CD8-positive, alpha-beta memory T cell (primary cell): Measurements from ENCODE around the gene SSNA1. TPM values are rescaled to one million over a fixed set of nuclear protein-coding genes. Genes with fewer than 3 reads are reported as not detected.

Experiments
- CTCF ChIA-PET: fragments of 350-600 bp; sonication (Branson Sonifier 250); formaldehyde crosslinking; loops from one replicate; lab custom pipeline; 2021; ENCODE audit warnings: antibody characterized with exemption; lab: Charles Lee
- POLR2A ChIA-PET: fragments of 350-600 bp; sonication (Branson Sonifier 250); formaldehyde crosslinking; loops from one replicate; lab custom pipeline; 2021; ENCODE audit warnings: antibody characterized with exemption; lab: Charles Lee
- DNase-seq, 5 donors: peaks; one replicate each; pipeline versions ENCODE4 v3.0.0 to v3.0.0-alpha.2; 2020 to 2022; ENCODE audit warnings: mixed read lengths in 1 of 5
- H3K27ac ChIP-seq: one replicate; pipeline ENCODE4 v1.7.0; 2013; ENCODE audit warnings: low read depth, mild to moderate bottlenecking, low read length, moderate library complexity
- H3K27me3 ChIP-seq: 2 replicates; pipeline ENCODE4 v1.7.0; 2013; ENCODE audit warnings: low read length, mild to moderate bottlenecking; ENCODE audit not compliant: insufficient read depth, poor library complexity, severe bottlenecking
- H3K36me3 ChIP-seq: 2 replicates; pipeline ENCODE4 v1.7.0; 2013; ENCODE audit warnings: mild to moderate bottlenecking, low read length, moderate library complexity; ENCODE audit not compliant: insufficient read depth
- H3K4me1 ChIP-seq: 2 replicates; pipeline ENCODE4 v1.7.0; 2013; ENCODE audit warnings: mild to moderate bottlenecking, low read length, moderate library complexity; ENCODE audit not compliant: insufficient read depth
- H3K4me3 ChIP-seq: 2 replicates; pipeline ENCODE4 v1.7.0; 2013; ENCODE audit warnings: mild to moderate bottlenecking, low read length
- H3K9me3 ChIP-seq: 2 replicates; pipeline ENCODE4 v1.7.0; 2013; ENCODE audit warnings: mild to moderate bottlenecking, low read length
- H3K27ac Mint-ChIP-seq, 8 donors: one replicate each; pipeline ENCODE4 v1.8.0; 2020 to 2021; ENCODE audit warnings: mixed read lengths in 8 of 8, mild to moderate bottlenecking in 6 of 8, inconsistent platforms in 3 of 8, moderate library complexity in 3 of 8
- H3K27me3 Mint-ChIP-seq, 2 donors: one replicate each; pipeline ENCODE4 v1.8.0; 2020 to 2021; ENCODE audit warnings: mixed read lengths in 2 of 2, mild to moderate bottlenecking in 1 of 2, moderate library complexity in 1 of 2
- H3K36me3 Mint-ChIP-seq, 3 donors: one replicate each; pipeline ENCODE4 v1.8.0; 2020 to 2021; ENCODE audit warnings: mixed read lengths in 3 of 3, inconsistent platforms in 1 of 3, mild to moderate bottlenecking in 1 of 3
- H3K4me1 Mint-ChIP-seq, 3 donors: one replicate each; pipeline ENCODE4 v1.8.0; 2020 to 2021; ENCODE audit warnings: mixed read lengths in 3 of 3, inconsistent platforms in 1 of 3, mild to moderate bottlenecking in 1 of 3
- H3K4me3 Mint-ChIP-seq, 7 donors: one replicate each; pipeline ENCODE4 v1.8.0; 2020 to 2021; ENCODE audit warnings: mixed read lengths in 7 of 7, mild to moderate bottlenecking in 6 of 7, moderate library complexity in 4 of 7, inconsistent platforms in 2 of 7
- H3K9me3 Mint-ChIP-seq, 5 donors: one replicate each; pipeline ENCODE4 v1.8.0; 2020 to 2022; ENCODE audit warnings: mixed read lengths in 5 of 5, mild to moderate bottlenecking in 3 of 5, moderate library complexity in 2 of 5, inconsistent platforms in 1 of 5
- polyA plus RNA-seq: library from polyadenylated mRNA; unstranded; fragments of 300-500 nt; fragmentation: Illumina TruSeq; gene quantifications from one replicate; pipeline ENCODE4 v1.2.3, GENCODE V29; 2021
- total RNA-seq, 2 experiments: library from RNA; stranded (reverse); gene quantifications; one replicate each; pipeline ENCODE4 v1.2.3, GENCODE V29; 2021

The SSNA1 gene
- total and polyA plus RNA-seq, 3 experiments from 2014 or later: 114 to 138 (median 118) TPM

- Mint-ChIP-seq H3K36me3 (no peaks in the 10 kb centered on the region), H3K9me3 (peaks cover 0 to 1% (median 0%) of the 10 kb centered on the region in 5 donors), H3K27ac (no peak overlapping the region), H3K27me3 (peaks cover 16 to 24% of the 10 kb centered on the region in 2 donors), H3K4me1 (peaks cover 0 to 11% (median 0%) of the 10 kb centered on the region in 3 donors), H3K4me3 (peak overlapping the region; percentile 24 to 78 (median 57))
- no peaks in the 10 kb centered on the region for H3K9me3 ChIP-seq
- H3K4me3 ChIP-seq: no peak overlapping the region
- H3K27me3 ChIP-seq: peaks cover 32% of the 10 kb centered on the region
- ChIA-PET POLR2A (no interaction called here), CTCF (no interaction called here)
- no peaks in the 10 kb centered on the region for H3K4me1 ChIP-seq
- H3K27ac ChIP-seq: no peak overlapping the region
- no peak for DNase-seq
- no peaks in the 10 kb centered on the region for H3K36me3 ChIP-seq
Observed at GRCh38 chr9:137168904-137169856, 19.3 kb upstream of the SSNA1 start.

- POLR2A ChIA-PET: no interaction called here
- peak within 1 kb of the TSS; percentile 24 to 78 (median 57) for H3K4me3 Mint-ChIP-seq
Observed at GRCh38 chr9:137169896-137170358, 18.5 kb upstream of the SSNA1 start, which contains the start of gene LRRC26. Gene LRRC26 (minus strand): TSS chr9:137170051. CDS start chr9:137169943, 108 bp downstream.

GRCh38 chr9:137170486-137171148 is 17.9 kb upstream of the SSNA1 start:
- Histone ChIP-seq H3K27ac (no peak overlapping the region), H3K36me3 (no peaks in the 10 kb centered on the region), H3K9me3 (no peaks in the 10 kb centered on the region), H3K27me3 (peaks cover 27% of the 10 kb centered on the region), H3K4me3 (no peak overlapping the region), H3K4me1 (no peaks in the 10 kb centered on the region)
- no peaks in the 10 kb centered on the region for H3K36me3 Mint-ChIP-seq
- no peak for DNase-seq
- H3K9me3 Mint-ChIP-seq: peaks cover 0 to 1% (median 0%) of the 10 kb centered on the region in 5 donors
- H3K4me1 Mint-ChIP-seq: peaks cover 0 to 11% (median 0%) of the 10 kb centered on the region in 3 donors
- H3K27ac Mint-ChIP-seq: no peak overlapping the region
- H3K27me3 Mint-ChIP-seq: peaks cover 10 to 18% of the 10 kb centered on the region in 2 donors
- CTCF ChIA-PET: no interaction called here
- POLR2A ChIA-PET: no interaction called here
- H3K4me3 Mint-ChIP-seq: no peak overlapping the region

More at GRCh38 chr9:137169896-137170358, 18.5 kb upstream of the SSNA1 start, which contains the start of gene LRRC26:
- Histone ChIP-seq H3K9me3 (no peaks in the 10 kb centered on the region), H3K36me3 (no peaks in the 10 kb centered on the region), H3K27me3 (peaks cover 27% of the 10 kb centered on the region), H3K4me3 (no peak within 1 kb of the TSS), H3K27ac (no peak within 1 kb of the TSS), H3K4me1 (no peaks in the 10 kb centered on the region)
- Mint-ChIP-seq H3K4me1 (peaks cover 0 to 11% (median 0%) of the 10 kb centered on the region in 3 donors), H3K27me3 (peaks cover 14 to 24% of the 10 kb centered on the region in 2 donors), H3K9me3 (peaks cover 0 to 1% (median 0%) of the 10 kb centered on the region in 5 donors), H3K36me3 (no peaks in the 10 kb centered on the region), H3K27ac (no peak within 1 kb of the TSS)
- CTCF ChIA-PET: no interaction called here
- DNase-seq: no peak

GRCh38 chr9:137171149-137171900 is 17.2 kb upstream of the SSNA1 start:
- POLR2A ChIA-PET: no interaction called here

GRCh38 chr9:137172901-137173795 is 15.3 kb upstream of the SSNA1 start:
- no peak overlapping the region for H3K4me3 ChIP-seq
- POLR2A ChIA-PET: no interaction called here
- Mint-ChIP-seq H3K4me3 (peak overlapping the region in 1 of 7 donors; percentile 27), H3K27ac (no peak overlapping the region), H3K27me3 (peaks cover 4 to 9% of the 10 kb centered on the region in 2 donors), H3K9me3 (peaks cover 0 to 1% (median 0%) of the 10 kb centered on the region in 5 donors), H3K36me3 (peaks cover 0 to 13% (median 0%) of the 10 kb centered on the region in 3 donors), H3K4me1 (peaks cover 0 to 14% (median 0%) of the 10 kb centered on the region in 3 donors)
- CTCF ChIA-PET: no interaction called here
- no peaks in the 10 kb centered on the region for H3K36me3 ChIP-seq
- H3K27ac ChIP-seq: no peak overlapping the region
- peaks cover 14% of the 10 kb centered on the region for H3K27me3 ChIP-seq
- H3K4me1 ChIP-seq: no peaks in the 10 kb centered on the region
- H3K9me3 ChIP-seq: no peaks in the 10 kb centered on the region
- DNase-seq: no peak

More at GRCh38 chr9:137171149-137171900, 17.2 kb upstream of the SSNA1 start:
- Histone ChIP-seq H3K27ac (no peak overlapping the region), H3K4me3 (no peak overlapping the region), H3K27me3 (peaks cover 21% of the 10 kb centered on the region), H3K9me3 (no peaks in the 10 kb centered on the region), H3K4me1 (no peaks in the 10 kb centered on the region), H3K36me3 (no peaks in the 10 kb centered on the region)
- H3K4me3 Mint-ChIP-seq: no peak overlapping the region
- peaks cover 0 to 1% (median 0%) of the 10 kb centered on the region in 5 donors for H3K9me3 Mint-ChIP-seq
- DNase-seq: no peak
- H3K4me1 Mint-ChIP-seq: peaks cover 0 to 15% (median 0%) of the 10 kb centered on the region in 3 donors
- no peak overlapping the region for H3K27ac Mint-ChIP-seq
- H3K27me3 Mint-ChIP-seq: peaks cover 10 to 14% of the 10 kb centered on the region in 2 donors
- CTCF ChIA-PET: no interaction called here
- no peaks in the 10 kb centered on the region for H3K36me3 Mint-ChIP-seq

GRCh38 chr9:137173796-137174664 is 14.4 kb upstream of the SSNA1 start:
- no peak for DNase-seq
- POLR2A ChIA-PET: no interaction called here
- Mint-ChIP-seq H3K4me1 (peaks cover 0 to 11% (median 0%) of the 10 kb centered on the region in 3 donors), H3K9me3 (no peaks in the 10 kb centered on the region), H3K27ac (no peak overlapping the region), H3K36me3 (peaks cover 0 to 17% (median 0%) of the 10 kb centered on the region in 3 donors), H3K4me3 (no peak overlapping the region), H3K27me3 (peaks cover 3 to 4% of the 10 kb centered on the region in 2 donors)
- Histone ChIP-seq H3K4me3 (no peak overlapping the region), H3K27ac (no peak overlapping the region), H3K36me3 (no peaks in the 10 kb centered on the region), H3K9me3 (no peaks in the 10 kb centered on the region), H3K27me3 (peaks cover 14% of the 10 kb centered on the region), H3K4me1 (no peaks in the 10 kb centered on the region)
- CTCF ChIA-PET: interaction anchor here (1.0 to 1.4 kb wide), 3 partner anchors 10 to 28 kb away, joined by 3 read pairs; no protein-coding TSS in a partner anchor
